ENCODE data around the gene UBE2G1. TPM values are rescaled to one million over a fixed set of nuclear protein-coding genes. Genes with fewer than 3 reads are reported as not detected.

The UBE2G1 gene
- total and polyA plus RNA-seq, 2 of the 8 experiments (the other 6 are each of a cell fraction or from before 2014, with no cell fraction given), result 73.9 to 170 TPM

DNA sequence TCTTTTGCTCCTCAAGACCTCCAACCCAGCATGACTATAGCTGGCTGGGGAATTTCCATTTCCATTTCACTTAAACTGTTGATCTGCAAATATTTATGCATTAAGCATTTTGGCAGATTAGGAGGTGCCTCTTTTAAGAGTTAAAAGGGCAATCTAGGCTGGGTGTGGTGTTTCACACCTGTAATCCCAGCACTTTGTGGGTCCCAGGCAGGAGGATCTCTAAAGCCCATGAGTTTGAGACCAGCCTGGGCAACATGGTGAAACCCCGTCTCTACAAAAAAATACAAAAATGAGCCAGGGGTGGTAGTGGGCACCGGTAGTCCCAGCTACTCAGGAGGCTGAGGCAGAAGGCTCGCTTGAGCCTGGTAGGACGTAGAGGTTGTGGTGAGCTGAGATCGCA, 119.8 kb downstream of the UBE2G1 start:
- WGBS, 2 experiments (ENCODE audit: extremely low coverage in 1 of 2, insufficient coverage in 1 of 2, insufficient read length in 1 of 2, insufficient replicate concordance in 2 of 2, low coverage in 1 of 2, low lambda C conversion rate in 2 of 2, missing lambda C conversion rate in 1 of 2), result 76% methylated on average over 5 of the region's 5 CpGs; no CpG with 5 or more reads in 1 of the 2 experiments

More for the DNA sequence above, 119.8 kb downstream of the UBE2G1 start:
- Histone ChIP-seq H3K14ac (ENCODE audit: insufficient read length) (no peak overlapping the region), H3K27ac (ENCODE audit: low read depth, low read length) (no peak overlapping the region), H2AK5ac (ENCODE audit: low read depth, low read length) (no peak overlapping the region), H4K5ac (ENCODE audit: insufficient read length, low read depth, low read length) (no peak overlapping the region), H4K8ac (ENCODE audit: extremely low read depth, insufficient read depth, low read length) (no peak overlapping the region), H2AFZ (ENCODE audit: low read length) (no peak overlapping the region), H3K79me2 (ENCODE audit: control insufficient read depth in 1 of 2, insufficient read depth in 2 of 2, low read length in 2 of 2) (peaks cover 17 to 80% of the 10 kb centered on the region in 2 experiments), H3K79me1 (ENCODE audit: low read depth, low read length) (peaks cover 27% of the 10 kb centered on the region), H3K27me3 (replicated peaks in 1 of 4; ENCODE audit: control insufficient read depth in 3 of 4, extremely low read depth in 1 of 4, insufficient read depth in 3 of 4, low read length in 3 of 4) (no peaks in the 10 kb centered on the region), H3K9ac (replicated peaks in 1 of 4; ENCODE audit: extremely low read depth in 1 of 4, low read depth in 3 of 4, low read length in 3 of 4) (no peak overlapping the region), H2BK120ac (replicated peaks; ENCODE audit: low read depth, low read length) (no peak overlapping the region), H2BK15ac (ENCODE audit: low read length) (no peak overlapping the region), H3K23me2 (ENCODE audit: low read depth, low read length) (peaks cover 3% of the 10 kb centered on the region; the same call in 1 of the 2 replicates), H3K56ac (replicated peaks; ENCODE audit: insufficient read length, low read depth, low read length) (no peak overlapping the region), H4K91ac (replicated peaks; ENCODE audit: insufficient read length, low read length) (no peak overlapping the region), H3K4ac (replicated peaks; ENCODE audit: insufficient read length, low read depth, low read length) (no peak overlapping the region), H2BK20ac (ENCODE audit: low read length) (no peak overlapping the region), H2BK5ac (ENCODE audit: low read depth, low read length) (no peak overlapping the region), H3K4me3 (ENCODE audit: extremely low read depth in 1 of 4, insufficient read depth in 2 of 4, low read depth in 3 of 4, low read length in 4 of 4) (no peak overlapping the region), H3K18ac (ENCODE audit: extremely low read depth, low read length) (no peak overlapping the region), H3K23ac (ENCODE audit: insufficient read length) (no peak overlapping the region), H3K4me1 (replicated peaks in 1 of 4; ENCODE audit: control insufficient read depth in 3 of 4, insufficient read depth in 4 of 4, low read length in 3 of 4) (peaks cover 0 to 15% (median 10%) of the 10 kb centered on the region in 4 experiments; a peak in 5 of 7 replicates), H3K4me2 (ENCODE audit: insufficient read depth in 1 of 2, low read depth in 2 of 2, low read length in 2 of 2) (no peak overlapping the region), H3K36me3 (ENCODE audit: control insufficient read depth in 2 of 4, insufficient read depth in 4 of 4, low read length in 3 of 4) (peaks cover 0 to 7% (median 3%) of the 10 kb centered on the region in 4 experiments; a peak in 4 of 8 replicates), H2BK12ac (ENCODE audit: low read depth, low read length) (no peak overlapping the region), H3K9me3 (ENCODE audit: insufficient read depth in 2 of 2, low read depth in 1 of 2, low read length in 1 of 2) (no peaks in the 10 kb centered on the region), H4K20me1 (replicated peaks in 1 of 2; ENCODE audit: control insufficient read depth in 1 of 2, insufficient read depth in 2 of 2, low read length in 2 of 2) (peaks cover 22 to 29% of the 10 kb centered on the region in 2 experiments)
- no peak for DNase-seq (ENCODE audit: low read depth in 1 of 2, low spot score in 2 of 2)
- ChIA-PET CTCF (ENCODE audit: partially characterized antibody) (interaction anchor here (0.8 to 6.0 kb wide), 9 partner anchors 12 to 156 kb away, joined by 3 to 89 read pairs (median 4); no protein-coding TSS in a partner anchor), POLR2A (ENCODE audit: partially characterized antibody) (interaction anchor here (0.7 to 2.9 kb wide), 4 partner anchors 10 to 17 kb away, joined by 3 to 13 read pairs (median 8); partner anchors contain the start of gene ANKFY1)
- no peak for FAIRE-seq

All from H1 (cell line).